Peyer's patch (tissue), 4 donors: ENCODE data around the gene NPLOC4. TPM values are rescaled to one million over a fixed set of nuclear protein-coding genes. Genes with fewer than 3 reads are reported as not detected.
A peak's percentile ranks its signal among the peaks of the same experiment; 100 is the strongest.

Source experiments
- DNase-seq, 3 donors: peaks; one replicate each; pipeline ENCODE4 v3.0.0-alpha.2; 2017 to 2019
- H3K27ac ChIP-seq, 4 donors: fragments of 200-600 bp; sonication (generic); one replicate each; pipeline ENCODE4 v1.5.1; 2016 to 2019
- H3K27me3 ChIP-seq, 2 donors: fragments of 200-600 bp; sonication (generic); one replicate each; pipeline ENCODE4 v1.5.1; 2019
- H3K36me3 ChIP-seq, 3 donors: fragments of 200-600 bp; sonication (generic); one replicate each; pipeline ENCODE4 v1.5.1; 2016 to 2019
- H3K4me1 ChIP-seq, 4 donors: fragments of 200-600 bp; sonication (generic); one replicate each; pipeline ENCODE4 v1.5.1; 2016 to 2019
- H3K4me3 ChIP-seq, 4 donors: fragments of 200-600 bp; sonication (generic); 1 replicate in 3 of 4; 2 replicates in 1 of 4; pipeline ENCODE4 v1.5.1; 2016 to 2019; ENCODE audit warnings: mild to moderate bottlenecking in 1 of 4
- H3K9me3 ChIP-seq, 4 donors: fragments of 200-600 bp; sonication (generic); one replicate each; pipeline ENCODE4 v1.5.1; 2016 to 2019; ENCODE audit warnings: mild to moderate bottlenecking in 1 of 4
- POLR2A ChIP-seq, 2 donors: fragments of 450-650 bp; IDR thresholded peaks; one replicate each; pipeline ENCODE4 v1.5.1; 2017; ENCODE audit warnings: antibody characterized with exemption in 2 of 2, mild to moderate bottlenecking in 2 of 2, moderate library complexity in 2 of 2
- total RNA-seq, 4 donors: library from RNA; depleted of rRNA; stranded (reverse); fragments of >200 nt; gene quantifications; one replicate each; pipeline ENCODE4 v1.1.0, GENCODE V29; 2016
- TF ChIP-seq, protein P1 (sequence below), 6 experiments: fragments of 450-650 bp in 4 of 6; fragments of 200-600 bp in 2 of 6; sonication (generic) in 1 of 6; IDR thresholded peaks; one replicate each; pipeline ENCODE4 v1.5.1; 2017 to 2019; ENCODE audit warnings: antibody characterized with exemption in 6 of 6, mild to moderate bottlenecking in 3 of 6, moderate library complexity in 1 of 6

The NPLOC4 gene
- total RNA-seq, 4 donors from 2014 or later = 77.2 to 911 (median 122) TPM

DNA sequence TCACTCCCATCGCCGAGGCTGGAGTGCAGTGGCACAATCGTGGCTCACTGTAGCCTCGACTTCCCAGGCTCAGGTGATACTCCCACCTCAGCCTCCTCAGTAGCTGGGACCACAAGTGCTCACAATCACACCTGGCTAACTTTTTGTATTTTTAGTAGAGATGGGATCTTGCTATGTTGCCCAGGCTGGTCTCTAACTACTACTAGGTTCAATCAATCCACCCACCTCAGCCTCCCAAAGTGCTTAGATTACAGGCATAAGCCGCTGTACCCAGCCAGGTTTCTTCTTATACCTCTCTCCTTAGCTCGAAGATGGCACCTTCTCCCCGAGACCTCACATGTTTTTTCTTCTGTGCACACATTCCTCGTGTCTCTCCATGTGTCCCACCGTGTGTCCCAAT, 3.1 kb upstream of the NPLOC4 start:
- H3K27ac ChIP-seq = no peak overlapping the region

DNA sequence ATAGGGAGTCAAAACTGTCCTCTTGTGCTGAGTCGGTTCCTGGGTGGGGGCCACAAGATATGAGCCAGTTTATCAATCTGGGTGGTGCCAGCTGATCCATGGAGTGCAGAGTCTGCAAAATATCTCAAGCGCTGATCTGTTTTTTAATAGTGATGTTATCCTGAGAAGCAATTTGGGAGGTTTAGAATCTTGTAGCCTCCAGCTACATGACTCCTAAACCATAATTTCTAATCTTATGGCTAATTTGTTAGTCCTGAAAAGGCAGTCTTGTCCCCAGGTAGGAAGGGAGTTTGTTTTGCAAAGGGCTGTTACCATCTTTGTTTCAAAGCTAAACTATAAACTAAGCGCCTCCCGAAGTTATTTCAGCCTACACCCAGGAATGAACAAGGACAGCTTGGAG, 1.8 kb upstream of the NPLOC4 start:
- H3K4me3 ChIP-seq = no peak overlapping the region
- no peaks in the 10 kb centered on the region for H3K27me3 ChIP-seq
- H3K36me3 ChIP-seq = no peaks in the 10 kb centered on the region
- TF ChIP-seq, protein P1, sequence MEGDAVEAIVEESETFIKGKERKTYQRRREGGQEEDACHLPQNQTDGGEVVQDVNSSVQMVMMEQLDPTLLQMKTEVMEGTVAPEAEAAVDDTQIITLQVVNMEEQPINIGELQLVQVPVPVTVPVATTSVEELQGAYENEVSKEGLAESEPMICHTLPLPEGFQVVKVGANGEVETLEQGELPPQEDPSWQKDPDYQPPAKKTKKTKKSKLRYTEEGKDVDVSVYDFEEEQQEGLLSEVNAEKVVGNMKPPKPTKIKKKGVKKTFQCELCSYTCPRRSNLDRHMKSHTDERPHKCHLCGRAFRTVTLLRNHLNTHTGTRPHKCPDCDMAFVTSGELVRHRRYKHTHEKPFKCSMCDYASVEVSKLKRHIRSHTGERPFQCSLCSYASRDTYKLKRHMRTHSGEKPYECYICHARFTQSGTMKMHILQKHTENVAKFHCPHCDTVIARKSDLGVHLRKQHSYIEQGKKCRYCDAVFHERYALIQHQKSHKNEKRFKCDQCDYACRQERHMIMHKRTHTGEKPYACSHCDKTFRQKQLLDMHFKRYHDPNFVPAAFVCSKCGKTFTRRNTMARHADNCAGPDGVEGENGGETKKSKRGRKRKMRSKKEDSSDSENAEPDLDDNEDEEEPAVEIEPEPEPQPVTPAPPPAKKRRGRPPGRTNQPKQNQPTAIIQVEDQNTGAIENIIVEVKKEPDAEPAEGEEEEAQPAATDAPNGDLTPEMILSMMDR (IDR thresholded peaks at IDR 0.05) = no peak
- TF ChIP-seq POLR2A (IDR thresholded peaks at IDR 0.05) = no peak
- H3K27ac ChIP-seq = no peak overlapping the region
- no peaks in the 10 kb centered on the region for H3K9me3 ChIP-seq
- no peak for DNase-seq
- H3K4me1 ChIP-seq = peaks cover 0 to 22% (median 5%) of the 10 kb centered on the region in 4 donors

More for the DNA sequence above, 3.1 kb upstream of the NPLOC4 start:
- DNase-seq = no peak
- Histone ChIP-seq H3K36me3 (no peaks in the 10 kb centered on the region), H3K9me3 (no peaks in the 10 kb centered on the region), H3K27me3 (no peaks in the 10 kb centered on the region), H3K4me1 (peaks cover 0 to 12% (median 5%) of the 10 kb centered on the region in 4 donors), H3K4me3 (no peak overlapping the region)
- TF ChIP-seq, protein P1 (IDR thresholded peaks at IDR 0.05) = no peak
- no peak for TF ChIP-seq POLR2A (IDR thresholded peaks at IDR 0.05)

DNA sequence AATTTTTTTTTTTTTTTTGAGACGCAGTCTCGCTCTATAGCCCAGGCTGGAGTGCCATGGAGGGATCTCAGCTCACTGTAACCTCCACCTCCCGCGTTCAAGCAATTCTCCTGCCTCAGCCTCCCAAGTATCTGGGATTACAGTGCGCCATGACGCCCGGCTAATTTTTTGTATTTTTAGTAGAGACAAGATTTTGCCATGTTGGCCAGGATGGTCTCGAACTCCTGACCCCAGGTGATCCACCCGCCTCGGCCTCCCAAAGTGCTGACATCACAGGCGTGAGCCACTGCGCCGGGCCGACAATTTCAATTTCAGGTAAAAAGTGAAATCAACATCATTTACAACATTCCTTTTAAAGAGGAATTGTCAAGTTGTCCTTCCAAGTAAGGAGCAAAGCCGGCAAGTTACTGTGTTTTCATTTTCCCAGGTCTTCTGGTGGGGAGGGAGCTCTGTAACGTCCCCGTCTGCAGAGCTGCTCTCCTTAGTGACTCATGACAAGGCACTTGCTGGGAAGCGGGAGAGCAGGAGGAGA, 873 bp downstream of the NPLOC4 start:
- TF ChIP-seq, protein P1 (IDR thresholded peaks at IDR 0.05) = no peak
- TF ChIP-seq POLR2A (IDR thresholded peaks at IDR 0.05) = no peak
- H3K9me3 ChIP-seq = no peaks in the 10 kb centered on the region
- peak overlapping the region; percentile 82 to 94 (median 90) for H3K27ac ChIP-seq
- H3K36me3 ChIP-seq = no peaks in the 10 kb centered on the region
- no peaks in the 10 kb centered on the region for H3K27me3 ChIP-seq
- DNase-seq = no peak
- H3K4me1 ChIP-seq = peaks cover 0 to 22% (median 5%) of the 10 kb centered on the region in 4 donors
- H3K4me3 ChIP-seq = peak overlapping the region; percentile 54 to 99 (median 92)

DNA sequence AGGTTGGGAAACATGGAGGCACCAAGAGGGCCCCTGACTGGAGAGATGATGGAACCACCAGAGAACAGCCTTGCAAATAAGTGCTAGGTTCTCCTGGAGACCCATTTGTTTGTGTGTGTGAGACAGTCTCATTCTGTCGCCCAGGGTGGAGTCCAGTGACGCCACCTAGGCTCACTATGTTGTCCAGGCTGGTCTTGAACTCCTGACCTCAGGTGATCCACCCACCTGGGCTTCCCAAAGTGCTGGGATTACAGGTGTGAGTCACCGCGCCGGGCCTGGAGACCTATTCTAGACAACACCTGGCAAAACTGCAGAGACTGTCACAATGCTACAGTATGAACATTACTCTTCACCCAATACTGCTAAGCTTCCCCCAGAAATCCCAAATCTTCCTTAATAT, 1.5 kb downstream of the NPLOC4 start:
- peak in 1 of 3 donors; percentile 55 for DNase-seq
- Histone ChIP-seq H3K4me3 (peak overlapping the region in 2 of 4 donors; percentile 88 to 99), H3K36me3 (no peaks in the 10 kb centered on the region), H3K27me3 (no peaks in the 10 kb centered on the region), H3K27ac (peak overlapping the region in 1 of 4 donors; percentile 94), H3K4me1 (peaks cover 0 to 22% (median 5%) of the 10 kb centered on the region in 4 donors), H3K9me3 (no peaks in the 10 kb centered on the region)
- no peak for TF ChIP-seq POLR2A (IDR thresholded peaks at IDR 0.05)
- TF ChIP-seq, protein P1 (IDR thresholded peaks at IDR 0.05) = no peak

DNA sequence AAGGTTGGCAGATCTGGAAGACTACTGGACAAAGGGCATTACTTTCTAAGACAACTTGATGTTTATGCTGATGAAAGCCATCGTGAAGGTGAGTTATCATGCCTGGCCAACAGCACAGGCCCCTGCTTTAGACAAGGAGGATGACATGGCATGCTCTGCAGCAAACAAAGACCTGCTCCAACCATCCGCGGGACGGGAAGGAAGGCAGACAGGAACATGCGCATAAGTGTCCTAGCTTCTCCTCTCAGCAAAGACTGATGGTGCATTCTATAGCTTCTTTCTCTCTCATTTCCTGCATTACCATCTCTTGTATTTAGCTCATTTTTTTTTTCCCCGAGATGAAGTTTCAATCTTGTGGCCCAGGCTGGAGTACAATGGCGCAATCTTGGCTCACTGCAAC, 5.4 kb downstream of the NPLOC4 start:
- peaks cover 0 to 34% (median 0%) of the 10 kb centered on the region in 3 donors for H3K36me3 ChIP-seq
- no peak overlapping the region for H3K4me3 ChIP-seq
- TF ChIP-seq, protein P1 (IDR thresholded peaks at IDR 0.05) = no peak
- TF ChIP-seq POLR2A (IDR thresholded peaks at IDR 0.05) = no peak
- H3K27ac ChIP-seq = no peak overlapping the region
- no peaks in the 10 kb centered on the region for H3K9me3 ChIP-seq
- peaks cover 0 to 22% (median 5%) of the 10 kb centered on the region in 4 donors for H3K4me1 ChIP-seq
- no peak for DNase-seq
- H3K27me3 ChIP-seq = no peaks in the 10 kb centered on the region
